ENCODE results near the gene PHEX. TPM values are rescaled to one million over a fixed set of nuclear protein-coding genes. Genes with fewer than 3 reads are reported as not detected.
"Not testable (repeated sequence)": the region's sequence is repeated elsewhere in the genome, so short reads cannot be mapped to it uniquely, and the experiment has no call there.

The PHEX gene
- total and polyA plus RNA-seq, 7 donors: 0.16 to 0.83 (median 0.71) TPM; not detected in 2

DNA sequence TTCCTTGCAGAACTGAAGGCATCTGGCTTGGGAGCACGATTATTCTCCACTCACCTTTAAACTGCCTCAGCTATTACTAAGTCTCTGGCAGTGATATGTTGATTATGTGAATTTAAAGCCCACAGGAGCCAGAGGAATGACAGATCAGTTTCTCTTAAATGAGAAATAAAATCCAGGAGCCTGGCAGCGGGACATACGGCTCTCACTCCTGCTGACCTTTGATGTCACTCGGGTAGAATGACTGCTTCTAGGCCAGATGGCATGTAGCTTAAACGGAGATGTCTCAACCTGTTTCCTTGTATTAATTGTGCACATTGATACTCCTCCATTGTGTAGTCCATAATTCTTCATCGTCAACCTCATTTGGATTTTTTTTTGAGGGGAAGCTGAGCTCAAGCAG is 236.6 kb downstream of the PHEX start:
- H3K4me1 ChIP-seq: no peaks in the 10 kb centered on the region
- no peaks in the 10 kb centered on the region for H3K27me3 ChIP-seq
- DNase-seq: no peak
- no peaks in the 10 kb centered on the region for H3K36me3 ChIP-seq
- 70 to 83% methylated on average over 6 of the region's 6 CpGs for whole genome bisulfite sequencing, 2 donors
- intact Hi-C loops (cut with DNase I): no loop called here
- H3K27ac ChIP-seq: no peak overlapping the region
- TF ChIP-seq EP300 (IDR thresholded peaks at IDR 0.05): no peak
- no peak for TF ChIP-seq POLR2A (IDR thresholded peaks at IDR 0.05)
- no peak for TF ChIP-seq POLR2AphosphoS5 (IDR thresholded peaks at IDR 0.05)
- TF ChIP-seq, protein P1, sequence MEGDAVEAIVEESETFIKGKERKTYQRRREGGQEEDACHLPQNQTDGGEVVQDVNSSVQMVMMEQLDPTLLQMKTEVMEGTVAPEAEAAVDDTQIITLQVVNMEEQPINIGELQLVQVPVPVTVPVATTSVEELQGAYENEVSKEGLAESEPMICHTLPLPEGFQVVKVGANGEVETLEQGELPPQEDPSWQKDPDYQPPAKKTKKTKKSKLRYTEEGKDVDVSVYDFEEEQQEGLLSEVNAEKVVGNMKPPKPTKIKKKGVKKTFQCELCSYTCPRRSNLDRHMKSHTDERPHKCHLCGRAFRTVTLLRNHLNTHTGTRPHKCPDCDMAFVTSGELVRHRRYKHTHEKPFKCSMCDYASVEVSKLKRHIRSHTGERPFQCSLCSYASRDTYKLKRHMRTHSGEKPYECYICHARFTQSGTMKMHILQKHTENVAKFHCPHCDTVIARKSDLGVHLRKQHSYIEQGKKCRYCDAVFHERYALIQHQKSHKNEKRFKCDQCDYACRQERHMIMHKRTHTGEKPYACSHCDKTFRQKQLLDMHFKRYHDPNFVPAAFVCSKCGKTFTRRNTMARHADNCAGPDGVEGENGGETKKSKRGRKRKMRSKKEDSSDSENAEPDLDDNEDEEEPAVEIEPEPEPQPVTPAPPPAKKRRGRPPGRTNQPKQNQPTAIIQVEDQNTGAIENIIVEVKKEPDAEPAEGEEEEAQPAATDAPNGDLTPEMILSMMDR (IDR thresholded peaks at IDR 0.05): no peak
- H3K9me3 ChIP-seq: no peaks in the 10 kb centered on the region
- H3K4me3 ChIP-seq: no peak overlapping the region

DNA sequence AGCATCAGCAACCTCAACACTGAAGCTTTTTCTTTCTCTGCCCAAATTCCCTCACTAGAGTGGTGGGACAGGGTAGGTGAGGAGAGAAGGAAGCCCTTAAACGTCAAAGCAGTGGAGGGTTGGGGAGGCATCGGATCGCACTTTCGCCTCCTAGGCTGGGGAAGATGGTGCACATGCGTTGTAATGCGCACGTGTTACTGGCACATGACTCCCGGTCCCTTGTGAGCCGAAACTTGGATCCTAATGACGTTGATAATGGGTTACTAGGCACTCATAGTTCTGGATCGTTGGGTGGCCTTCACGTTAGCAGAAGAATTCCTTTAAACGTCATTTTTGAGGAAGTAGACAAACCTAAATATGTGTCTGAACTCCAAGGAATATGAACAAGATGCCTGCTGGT is 240.5 kb downstream of the PHEX start, which contains the start of gene CBLL2:
Gene CBLL2, plus strand, starts transcription at position 301 of the 400 bp plus-strand sequence. Its CDS starts 79 bp downstream, at position 380.
- no peak within 1 kb of the TSS for H3K27ac ChIP-seq
- no peaks in the 10 kb centered on the region for H3K4me1 ChIP-seq
- TF ChIP-seq POLR2AphosphoS5 (IDR thresholded peaks at IDR 0.05): no peak
- TF ChIP-seq, protein P1 (IDR thresholded peaks at IDR 0.05): no peak
- TF ChIP-seq POLR2A (IDR thresholded peaks at IDR 0.05): no peak
- no peak for TF ChIP-seq EP300 (IDR thresholded peaks at IDR 0.05)

DNA sequence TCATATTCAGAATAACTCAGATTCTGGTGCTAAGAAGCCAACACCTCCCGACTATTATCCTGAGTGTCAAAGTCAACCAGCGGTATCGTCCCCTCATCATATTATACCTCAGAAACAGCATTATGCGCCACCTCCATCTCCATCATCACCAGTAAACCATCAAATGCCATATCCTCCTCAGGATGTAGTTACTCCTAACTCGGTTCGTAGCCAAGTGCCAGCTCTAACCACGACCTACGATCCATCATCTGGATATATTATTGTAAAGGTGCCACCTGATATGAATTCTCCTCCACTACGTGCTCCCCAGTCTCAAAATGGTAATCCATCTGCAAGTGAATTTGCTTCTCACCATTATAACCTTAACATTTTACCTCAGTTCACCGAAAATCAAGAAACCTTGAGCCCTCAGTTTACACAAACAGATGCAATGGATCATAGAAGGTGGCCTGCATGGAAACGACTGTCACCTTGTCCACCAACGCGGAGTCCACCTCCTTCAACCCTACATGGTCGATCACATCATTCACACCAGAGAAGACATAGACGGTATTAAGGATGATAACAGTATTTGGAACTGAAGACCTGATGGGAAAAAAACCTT is 241.7 kb downstream of the PHEX start:
- Histone ChIP-seq H3K27me3 (no peaks in the 10 kb centered on the region), H3K4me3 (no peak overlapping the region), H3K36me3 (no peaks in the 10 kb centered on the region), H3K9me3 (no peaks in the 10 kb centered on the region), H3K4me1 (no peaks in the 10 kb centered on the region), H3K27ac (no peak overlapping the region)
- no peak for DNase-seq
- intact Hi-C loops (cut with DNase I): no loop called here
- TF ChIP-seq POLR2AphosphoS5 (IDR thresholded peaks at IDR 0.05) (no peak), POLR2A (IDR thresholded peaks at IDR 0.05) (no peak), EP300 (IDR thresholded peaks at IDR 0.05) (no peak)
- TF ChIP-seq, protein P1 (IDR thresholded peaks at IDR 0.05): no peak
- 94% methylated on average over 15 of the region's 15 CpGs for WGBS, 2 donors

More for the DNA sequence above, 240.5 kb downstream of the PHEX start, which contains the start of gene CBLL2:
- no peak for DNase-seq
- WGBS, 2 donors: 91 to 92% methylated on average over 13 of the region's 13 CpGs
- Histone ChIP-seq H3K4me3 (no peak within 1 kb of the TSS), H3K36me3 (no peaks in the 10 kb centered on the region), H3K27me3 (no peaks in the 10 kb centered on the region), H3K9me3 (no peaks in the 10 kb centered on the region)
- intact Hi-C loops (cut with DNase I): no loop called here

DNA sequence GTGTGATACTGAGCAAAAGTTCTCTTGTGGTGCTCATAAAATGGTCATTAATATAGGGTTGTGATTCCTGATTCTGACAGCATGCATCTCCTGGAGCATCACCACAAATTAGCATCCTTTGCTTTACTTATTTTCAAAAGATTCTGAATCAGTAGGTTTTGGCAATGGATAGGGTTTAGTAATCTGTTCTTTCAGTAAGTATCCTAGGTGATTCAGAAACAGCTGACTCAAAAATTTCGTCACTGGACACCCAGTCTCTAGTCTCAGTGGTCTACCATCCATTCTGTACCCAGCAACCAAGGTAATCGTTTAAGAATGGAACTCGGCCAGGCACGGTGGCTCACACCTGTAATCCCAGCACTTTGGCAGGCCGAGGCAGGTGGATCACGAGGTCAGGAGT is 244.7 kb downstream of the PHEX start:
- Histone ChIP-seq H3K9me3 (no peaks in the 10 kb centered on the region), H3K36me3 (no peaks in the 10 kb centered on the region), H3K4me3 (no peak overlapping the region), H3K27me3 (no peaks in the 10 kb centered on the region), H3K27ac (no peak overlapping the region), H3K4me1 (no peaks in the 10 kb centered on the region)
- DNase-seq: no peak
- intact Hi-C loops (cut with DNase I): no loop called here
- 74 to 86% methylated on average over 6 of the region's 6 CpGs for WGBS, 2 donors
- TF ChIP-seq, protein P1 (IDR thresholded peaks at IDR 0.05): no peak
- no peak for TF ChIP-seq POLR2AphosphoS5 (IDR thresholded peaks at IDR 0.05)

DNA sequence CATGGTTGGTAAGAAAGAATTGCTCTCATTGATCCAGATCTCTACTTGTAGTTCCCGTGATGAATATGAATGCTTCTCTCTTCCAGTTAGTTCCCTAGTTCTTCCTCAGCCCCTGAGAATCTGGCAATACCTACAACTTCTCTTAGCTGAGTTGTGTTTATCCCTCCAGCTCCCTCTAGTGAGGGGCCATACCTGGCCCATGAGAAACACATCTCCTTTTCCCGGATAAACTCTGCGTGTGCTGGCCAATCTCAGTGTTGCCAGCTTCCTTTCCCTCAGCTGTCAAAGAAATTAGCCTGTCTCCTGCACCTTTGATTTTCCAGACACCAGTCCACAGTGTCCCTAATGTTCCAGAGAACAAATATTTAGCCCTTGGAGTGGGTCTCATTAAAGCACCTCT is 246.2 kb downstream of the PHEX start:
- no peaks in the 10 kb centered on the region for H3K36me3 ChIP-seq
- WGBS, 2 donors: 52 to 65% methylated on average over 3 of the region's 3 CpGs
- no peaks in the 10 kb centered on the region for H3K4me1 ChIP-seq
- H3K27me3 ChIP-seq: no peaks in the 10 kb centered on the region
- H3K4me3 ChIP-seq: no peak overlapping the region
- H3K9me3 ChIP-seq: no peaks in the 10 kb centered on the region
- intact Hi-C loops (cut with DNase I): no loop called here
- TF ChIP-seq POLR2A (IDR thresholded peaks at IDR 0.05) (no peak), EP300 (IDR thresholded peaks at IDR 0.05) (no peak), POLR2AphosphoS5 (IDR thresholded peaks at IDR 0.05) (no peak)
- TF ChIP-seq, protein P1 (IDR thresholded peaks at IDR 0.05): no peak
- DNase-seq: no peak
- H3K27ac ChIP-seq: no peak overlapping the region

DNA sequence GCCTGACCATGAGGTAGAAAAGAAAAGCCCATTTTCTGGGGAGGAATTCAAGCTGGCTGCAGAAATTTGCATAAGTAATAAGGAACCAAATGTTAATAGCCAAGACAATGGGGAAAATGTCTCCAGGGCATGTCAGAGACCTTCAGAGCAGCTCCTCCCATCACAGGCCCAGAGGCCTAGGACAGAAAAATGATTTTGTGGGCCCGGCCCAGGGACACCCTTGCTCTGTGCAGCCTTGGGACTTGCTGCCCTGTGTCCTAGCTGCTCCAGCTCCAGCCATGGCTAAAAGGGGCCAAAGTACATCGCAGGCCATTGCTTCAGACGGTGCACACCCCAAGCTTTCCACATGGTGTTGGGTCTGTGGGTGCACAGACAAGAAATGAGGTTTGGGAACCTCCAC is 257.1 kb downstream of the PHEX start:
- H3K9me3 ChIP-seq; intact Hi-C loops (cut with DNase I); DNase-seq; H3K4me3 ChIP-seq; H3K27ac ChIP-seq; H3K27me3 ChIP-seq; H3K4me1 ChIP-seq; H3K36me3 ChIP-seq: not testable (repeated sequence)
- 92 to 95% methylated on average over 3 of the region's 3 CpGs for WGBS, 2 donors

Data from sigmoid colon (tissue), 7 donors.